DND-41 (cell line): ENCODE results near the gene PHF21B.

Source experiments
- EZH2 ChIP-seq: IDR thresholded peaks from 3 replicates; pipeline ENCODE4 v1.6.1; 2012; ENCODE audit warnings: borderline replicate concordance, low read depth, mild to moderate bottlenecking, moderate library complexity, low read length, inconsistent platforms; ENCODE audit not compliant: severe bottlenecking
- TF ChIP-seq, protein P1 (sequence below): IDR thresholded peaks from 2 replicates; pipeline ENCODE4 v1.5.1; 2012; ENCODE audit warnings: borderline replicate concordance, low read length, moderate library complexity, mild to moderate bottlenecking; ENCODE audit not compliant: poor library complexity, severe bottlenecking; ENCODE audit errors: extremely low read depth

DNA sequence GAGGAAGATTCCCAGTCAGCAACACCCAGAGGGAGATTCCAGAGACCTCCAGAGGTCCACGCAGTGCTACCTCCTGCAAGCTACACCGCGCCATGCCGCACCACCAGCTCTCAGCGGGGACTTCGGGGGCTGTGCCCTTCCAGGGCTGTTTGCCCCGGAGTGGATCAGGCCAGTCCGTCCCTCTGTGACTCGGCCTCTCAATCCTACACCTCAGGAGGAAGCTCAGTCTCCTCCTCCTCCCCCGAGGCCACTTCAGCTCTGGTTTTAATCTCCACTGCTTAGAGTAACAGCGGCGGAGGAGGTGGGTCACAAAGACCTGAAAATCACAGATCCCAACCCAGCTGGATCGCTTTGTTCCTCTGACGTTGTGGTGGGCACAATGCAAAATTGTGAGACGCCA, 68.6 kb downstream of the PHF21B start:
- no peak for TF ChIP-seq EZH2
- TF ChIP-seq, protein P1, sequence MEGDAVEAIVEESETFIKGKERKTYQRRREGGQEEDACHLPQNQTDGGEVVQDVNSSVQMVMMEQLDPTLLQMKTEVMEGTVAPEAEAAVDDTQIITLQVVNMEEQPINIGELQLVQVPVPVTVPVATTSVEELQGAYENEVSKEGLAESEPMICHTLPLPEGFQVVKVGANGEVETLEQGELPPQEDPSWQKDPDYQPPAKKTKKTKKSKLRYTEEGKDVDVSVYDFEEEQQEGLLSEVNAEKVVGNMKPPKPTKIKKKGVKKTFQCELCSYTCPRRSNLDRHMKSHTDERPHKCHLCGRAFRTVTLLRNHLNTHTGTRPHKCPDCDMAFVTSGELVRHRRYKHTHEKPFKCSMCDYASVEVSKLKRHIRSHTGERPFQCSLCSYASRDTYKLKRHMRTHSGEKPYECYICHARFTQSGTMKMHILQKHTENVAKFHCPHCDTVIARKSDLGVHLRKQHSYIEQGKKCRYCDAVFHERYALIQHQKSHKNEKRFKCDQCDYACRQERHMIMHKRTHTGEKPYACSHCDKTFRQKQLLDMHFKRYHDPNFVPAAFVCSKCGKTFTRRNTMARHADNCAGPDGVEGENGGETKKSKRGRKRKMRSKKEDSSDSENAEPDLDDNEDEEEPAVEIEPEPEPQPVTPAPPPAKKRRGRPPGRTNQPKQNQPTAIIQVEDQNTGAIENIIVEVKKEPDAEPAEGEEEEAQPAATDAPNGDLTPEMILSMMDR = no peak
